NCI-H2196 treated with DMSO at 0.1 percent for 48 hours (cell line): ENCODE data around the gene PAIP2.
"Not testable (repeated sequence)": the region's sequence is repeated elsewhere in the genome, so short reads cannot be mapped to it uniquely, and the experiment has no call there.

ENCODE experiments used
- DNase-seq: peaks from one replicate; lab custom pipeline; 2025; ENCODE audit not compliant: unreplicated experiment; lab: John Stamatoyannopoulos, UW

The PAIP2 gene

GRCh38 chr5:139377226-139377625 is 35.6 kb downstream of the PAIP2 start:
- DNase-seq: no peak

- DNase-seq: no peak
These were observed 36.6 kb downstream of the PAIP2 start for GRCh38 chr5:139378101-139378825.

- DNase-seq: no peak
These were observed 37.3 kb downstream of the PAIP2 start for GRCh38 chr5:139378941-139379361.

- DNase-seq: no peak
These were observed 38.2 kb downstream of the PAIP2 start for GRCh38 chr5:139379626-139380449.

GRCh38 chr5:139381837-139382761 is 40.4 kb downstream of the PAIP2 start:
- no peak for DNase-seq

- no peak for DNase-seq
These were observed 41.2 kb downstream of the PAIP2 start for GRCh38 chr5:139382807-139383206.

GRCh38 chr5:139383275-139383992 is 41.8 kb downstream of the PAIP2 start, which contains the start of gene SLC23A1:
TSS of gene SLC23A1 (minus strand) at chr5:139383297. CDS start at chr5:139383253, 44 bp downstream.
- no peak for DNase-seq

GRCh38 chr5:139383993-139384590 is 42.4 kb downstream of the PAIP2 start:
- no peak for DNase-seq

GRCh38 chr5:139384591-139385051 is 43.0 kb downstream of the PAIP2 start:
- no peak for DNase-seq

GRCh38 chr5:139385061-139386049 is 43.7 kb downstream of the PAIP2 start:
- no peak for DNase-seq

- no peak for DNase-seq
These were observed 44.4 kb downstream of the PAIP2 start for GRCh38 chr5:139386050-139386438.

- not testable (repeated sequence) for DNase-seq
These were observed 45.3 kb downstream of the PAIP2 start for GRCh38 chr5:139386956-139387355.

GRCh38 chr5:139387611-139388197 is 46.0 kb downstream of the PAIP2 start:
- DNase-seq: no peak

GRCh38 chr5:139388198-139388821 is 46.7 kb downstream of the PAIP2 start:
- DNase-seq: no peak

- no peak for DNase-seq
These were observed 48.3 kb downstream of the PAIP2 start, which contains the start of gene MZB1 for GRCh38 chr5:139389701-139390638. TSS of gene MZB1 (minus strand) at chr5:139389913. CDS start at chr5:139389856, 57 bp downstream.

- no peak for DNase-seq
These were observed 49.2 kb downstream of the PAIP2 start for GRCh38 chr5:139390639-139391569.
